ENCODE results near the gene PAK1.
"Not testable (repeated sequence)": the region's sequence is repeated elsewhere in the genome, so short reads cannot be mapped to it uniquely, and the experiment has no call there.

PAK1 gene

GRCh38 chr11:77510095-77510494 is 36.2 kb upstream of the PAK1 start:
- no peak overlapping the region for H3K4me3 ChIP-seq (ENCODE audit: low read depth in 1 of 5, low read length in 5 of 5)
- H3K4me1 ChIP-seq (ENCODE audit: control insufficient read depth in 5 of 5, insufficient read depth in 5 of 5, low read length in 5 of 5): peaks cover 0 to 3% (median 0%) of the 10 kb centered on the region in 5 donors
- no peaks in the 10 kb centered on the region for H3K9me3 ChIP-seq (ENCODE audit: control insufficient read depth in 5 of 5, low read length in 5 of 5)
- H3K27me3 ChIP-seq (ENCODE audit: control insufficient read depth in 5 of 5, insufficient read depth in 4 of 5, low read length in 5 of 5): no peaks in the 10 kb centered on the region
- no peaks in the 10 kb centered on the region for H3K36me3 ChIP-seq (ENCODE audit: control insufficient read depth in 5 of 5, insufficient read depth in 5 of 5, low read length in 5 of 5)
- H3K27ac ChIP-seq (ENCODE audit: low read depth, low read length): no peak overlapping the region
- H3K9ac ChIP-seq (ENCODE audit: low read length in 5 of 5): no peak overlapping the region

- Histone ChIP-seq H3K27me3 (ENCODE audit: control insufficient read depth in 5 of 5, insufficient read depth in 4 of 5, low read length in 5 of 5) (no peaks in the 10 kb centered on the region), H3K27ac (ENCODE audit: low read depth, low read length) (no peak overlapping the region)
Measured at GRCh38 chr11:77508019-77508418, 34.1 kb upstream of the PAK1 start.

GRCh38 chr11:77506857-77507256 is 33.0 kb upstream of the PAK1 start:
- Histone ChIP-seq H3K4me1 (ENCODE audit: control insufficient read depth in 5 of 5, insufficient read depth in 5 of 5, low read length in 5 of 5) (peaks cover 0 to 11% (median 10%) of the 10 kb centered on the region in 5 donors), H3K9ac (ENCODE audit: low read length in 5 of 5) (no peak overlapping the region), H3K4me3 (ENCODE audit: low read depth in 1 of 5, low read length in 5 of 5) (no peak overlapping the region)

More at GRCh38 chr11:77508019-77508418, 34.1 kb upstream of the PAK1 start:
- Histone ChIP-seq H3K9me3 (ENCODE audit: control insufficient read depth in 5 of 5, low read length in 5 of 5) (no peaks in the 10 kb centered on the region), H3K36me3 (ENCODE audit: control insufficient read depth in 5 of 5, insufficient read depth in 5 of 5, low read length in 5 of 5) (no peaks in the 10 kb centered on the region), H3K4me3 (ENCODE audit: low read depth in 1 of 5, low read length in 5 of 5) (no peak overlapping the region), H3K9ac (ENCODE audit: low read length in 5 of 5) (no peak overlapping the region), H3K4me1 (ENCODE audit: control insufficient read depth in 5 of 5, insufficient read depth in 5 of 5, low read length in 5 of 5) (peaks cover 0 to 6% (median 3%) of the 10 kb centered on the region in 5 donors)

GRCh38 chr11:77505956-77506355 is 32.1 kb upstream of the PAK1 start:
- Histone ChIP-seq H3K9me3 (ENCODE audit: control insufficient read depth in 5 of 5, low read length in 5 of 5) (no peaks in the 10 kb centered on the region), H3K9ac (ENCODE audit: low read length in 5 of 5) (no peak overlapping the region), H3K36me3 (ENCODE audit: control insufficient read depth in 5 of 5, insufficient read depth in 5 of 5, low read length in 5 of 5) (no peaks in the 10 kb centered on the region), H3K4me1 (ENCODE audit: control insufficient read depth in 5 of 5, insufficient read depth in 5 of 5, low read length in 5 of 5) (peaks cover 0 to 18% (median 14%) of the 10 kb centered on the region in 5 donors), H3K4me3 (ENCODE audit: low read depth in 1 of 5, low read length in 5 of 5) (no peak overlapping the region), H3K27me3 (ENCODE audit: control insufficient read depth in 5 of 5, insufficient read depth in 4 of 5, low read length in 5 of 5) (no peaks in the 10 kb centered on the region), H3K27ac (ENCODE audit: low read depth, low read length) (no peak overlapping the region)

More at GRCh38 chr11:77506857-77507256, 33.0 kb upstream of the PAK1 start:
- Histone ChIP-seq H3K9me3 (ENCODE audit: control insufficient read depth in 5 of 5, low read length in 5 of 5) (no peaks in the 10 kb centered on the region), H3K36me3 (ENCODE audit: control insufficient read depth in 5 of 5, insufficient read depth in 5 of 5, low read length in 5 of 5) (no peaks in the 10 kb centered on the region), H3K27me3 (ENCODE audit: control insufficient read depth in 5 of 5, insufficient read depth in 4 of 5, low read length in 5 of 5) (no peaks in the 10 kb centered on the region), H3K27ac (ENCODE audit: low read depth, low read length) (no peak overlapping the region)

- Histone ChIP-seq H3K27me3 (ENCODE audit: control insufficient read depth in 5 of 5, insufficient read depth in 4 of 5, low read length in 5 of 5) (no peaks in the 10 kb centered on the region), H3K9me3 (ENCODE audit: control insufficient read depth in 5 of 5, low read length in 5 of 5) (no peaks in the 10 kb centered on the region), H3K4me1 (ENCODE audit: control insufficient read depth in 5 of 5, insufficient read depth in 5 of 5, low read length in 5 of 5) (peaks cover 0 to 18% (median 14%) of the 10 kb centered on the region in 5 donors), H3K4me3 (ENCODE audit: low read depth in 1 of 5, low read length in 5 of 5) (no peak overlapping the region), H3K36me3 (ENCODE audit: control insufficient read depth in 5 of 5, insufficient read depth in 5 of 5, low read length in 5 of 5) (no peaks in the 10 kb centered on the region), H3K9ac (ENCODE audit: low read length in 5 of 5) (no peak overlapping the region), H3K27ac (ENCODE audit: low read depth, low read length) (no peak overlapping the region)
Measured at GRCh38 chr11:77503006-77503405, 29.1 kb upstream of the PAK1 start.

- Histone ChIP-seq H3K9ac (ENCODE audit: low read length in 5 of 5) (peak overlapping the region in 1 of 5 donors; percentile 20), H3K27ac (ENCODE audit: low read depth, low read length) (no peak overlapping the region), H3K9me3 (ENCODE audit: control insufficient read depth in 5 of 5, low read length in 5 of 5) (no peaks in the 10 kb centered on the region), H3K4me1 (ENCODE audit: control insufficient read depth in 5 of 5, insufficient read depth in 5 of 5, low read length in 5 of 5) (peaks cover 0 to 18% (median 14%) of the 10 kb centered on the region in 5 donors), H3K27me3 (ENCODE audit: control insufficient read depth in 5 of 5, insufficient read depth in 4 of 5, low read length in 5 of 5) (no peaks in the 10 kb centered on the region), H3K36me3 (ENCODE audit: control insufficient read depth in 5 of 5, insufficient read depth in 5 of 5, low read length in 5 of 5) (no peaks in the 10 kb centered on the region), H3K4me3 (ENCODE audit: low read depth in 1 of 5, low read length in 5 of 5) (no peak overlapping the region)
Measured at GRCh38 chr11:77502346-77502905, 28.5 kb upstream of the PAK1 start.

GRCh38 chr11:77501758-77502157 is 27.9 kb upstream of the PAK1 start:
- Histone ChIP-seq H3K4me3 (ENCODE audit: low read depth in 1 of 5, low read length in 5 of 5) (no peak overlapping the region), H3K27me3 (ENCODE audit: control insufficient read depth in 5 of 5, insufficient read depth in 4 of 5, low read length in 5 of 5) (no peaks in the 10 kb centered on the region), H3K9me3 (ENCODE audit: control insufficient read depth in 5 of 5, low read length in 5 of 5) (no peaks in the 10 kb centered on the region), H3K9ac (ENCODE audit: low read length in 5 of 5) (no peak overlapping the region), H3K36me3 (ENCODE audit: control insufficient read depth in 5 of 5, insufficient read depth in 5 of 5, low read length in 5 of 5) (no peaks in the 10 kb centered on the region), H3K4me1 (ENCODE audit: control insufficient read depth in 5 of 5, insufficient read depth in 5 of 5, low read length in 5 of 5) (peaks cover 0 to 18% (median 14%) of the 10 kb centered on the region in 5 donors), H3K27ac (ENCODE audit: low read depth, low read length) (no peak overlapping the region)

GRCh38 chr11:77497368-77497767 is 23.5 kb upstream of the PAK1 start:
- Histone ChIP-seq H3K9ac (ENCODE audit: low read length in 5 of 5) (no peak overlapping the region), H3K9me3 (ENCODE audit: control insufficient read depth in 5 of 5, low read length in 5 of 5) (no peaks in the 10 kb centered on the region), H3K4me3 (ENCODE audit: low read depth in 1 of 5, low read length in 5 of 5) (no peak overlapping the region), H3K4me1 (ENCODE audit: control insufficient read depth in 5 of 5, insufficient read depth in 5 of 5, low read length in 5 of 5) (peaks cover 0 to 9% (median 4%) of the 10 kb centered on the region in 5 donors), H3K27me3 (ENCODE audit: control insufficient read depth in 5 of 5, insufficient read depth in 4 of 5, low read length in 5 of 5) (no peaks in the 10 kb centered on the region), H3K27ac (ENCODE audit: low read depth, low read length) (no peak overlapping the region), H3K36me3 (ENCODE audit: control insufficient read depth in 5 of 5, insufficient read depth in 5 of 5, low read length in 5 of 5) (no peaks in the 10 kb centered on the region)

- Histone ChIP-seq H3K27me3 (ENCODE audit: control insufficient read depth in 5 of 5, insufficient read depth in 4 of 5, low read length in 5 of 5) (no peaks in the 10 kb centered on the region), H3K27ac (ENCODE audit: low read depth, low read length) (no peak overlapping the region), H3K9me3 (ENCODE audit: control insufficient read depth in 5 of 5, low read length in 5 of 5) (no peaks in the 10 kb centered on the region), H3K36me3 (ENCODE audit: control insufficient read depth in 5 of 5, insufficient read depth in 5 of 5, low read length in 5 of 5) (no peaks in the 10 kb centered on the region), H3K9ac (ENCODE audit: low read length in 5 of 5) (no peak overlapping the region), H3K4me1 (ENCODE audit: control insufficient read depth in 5 of 5, insufficient read depth in 5 of 5, low read length in 5 of 5) (no peaks in the 10 kb centered on the region), H3K4me3 (ENCODE audit: low read depth in 1 of 5, low read length in 5 of 5) (no peak overlapping the region)
Measured at GRCh38 chr11:77495526-77495925, 21.6 kb upstream of the PAK1 start.

- H3K4me1 ChIP-seq (ENCODE audit: control insufficient read depth in 5 of 5, insufficient read depth in 5 of 5, low read length in 5 of 5): not testable (repeated sequence)
Measured at GRCh38 chr11:77490035-77490434, 16.1 kb upstream of the PAK1 start.

More at GRCh38 chr11:77490035-77490434, 16.1 kb upstream of the PAK1 start:
- H3K27ac ChIP-seq (ENCODE audit: low read depth, low read length); H3K9me3 ChIP-seq (ENCODE audit: control insufficient read depth in 5 of 5, low read length in 5 of 5); H3K4me3 ChIP-seq (ENCODE audit: low read depth in 1 of 5, low read length in 5 of 5); H3K36me3 ChIP-seq (ENCODE audit: control insufficient read depth in 5 of 5, insufficient read depth in 5 of 5, low read length in 5 of 5); H3K27me3 ChIP-seq (ENCODE audit: control insufficient read depth in 5 of 5, insufficient read depth in 4 of 5, low read length in 5 of 5); H3K9ac ChIP-seq (ENCODE audit: low read length in 5 of 5): not testable (repeated sequence)
